ENCODE data around the gene LRRC9.

DNA sequence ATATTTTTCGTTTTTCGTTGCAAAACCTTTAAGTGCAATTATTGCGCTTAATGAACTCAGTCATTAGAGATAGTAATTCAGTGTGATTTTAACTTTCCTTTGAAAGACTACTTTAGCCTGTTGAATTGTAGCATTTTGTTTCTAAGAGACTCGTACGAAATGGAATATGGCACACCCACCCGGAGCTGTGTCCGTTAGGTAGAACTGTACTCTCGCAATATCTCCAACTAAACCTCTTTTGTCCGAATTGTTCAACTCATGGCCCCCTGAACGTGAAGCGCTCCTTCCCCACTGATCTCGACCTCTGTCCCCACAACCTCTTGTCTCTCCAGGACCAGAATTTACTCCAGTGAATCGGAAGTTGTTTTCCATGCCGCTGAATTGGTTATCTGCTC lies 172.6 kb downstream of the LRRC9 start:
- TF ChIP-seq, protein P1, sequence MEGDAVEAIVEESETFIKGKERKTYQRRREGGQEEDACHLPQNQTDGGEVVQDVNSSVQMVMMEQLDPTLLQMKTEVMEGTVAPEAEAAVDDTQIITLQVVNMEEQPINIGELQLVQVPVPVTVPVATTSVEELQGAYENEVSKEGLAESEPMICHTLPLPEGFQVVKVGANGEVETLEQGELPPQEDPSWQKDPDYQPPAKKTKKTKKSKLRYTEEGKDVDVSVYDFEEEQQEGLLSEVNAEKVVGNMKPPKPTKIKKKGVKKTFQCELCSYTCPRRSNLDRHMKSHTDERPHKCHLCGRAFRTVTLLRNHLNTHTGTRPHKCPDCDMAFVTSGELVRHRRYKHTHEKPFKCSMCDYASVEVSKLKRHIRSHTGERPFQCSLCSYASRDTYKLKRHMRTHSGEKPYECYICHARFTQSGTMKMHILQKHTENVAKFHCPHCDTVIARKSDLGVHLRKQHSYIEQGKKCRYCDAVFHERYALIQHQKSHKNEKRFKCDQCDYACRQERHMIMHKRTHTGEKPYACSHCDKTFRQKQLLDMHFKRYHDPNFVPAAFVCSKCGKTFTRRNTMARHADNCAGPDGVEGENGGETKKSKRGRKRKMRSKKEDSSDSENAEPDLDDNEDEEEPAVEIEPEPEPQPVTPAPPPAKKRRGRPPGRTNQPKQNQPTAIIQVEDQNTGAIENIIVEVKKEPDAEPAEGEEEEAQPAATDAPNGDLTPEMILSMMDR (IDR thresholded peaks at IDR 0.05), result no peak
- no peak for TF ChIP-seq POLR2A (IDR thresholded peaks at IDR 0.05)
